ENCODE measurements around the gene LYL1.

GRCh38 chr19:13128583-13128982, 25.9 kb upstream of the LYL1 start:
- TF ChIP-seq POLR2A (IDR thresholded peaks at IDR 0.05): no peak
- TF ChIP-seq, protein P1, sequence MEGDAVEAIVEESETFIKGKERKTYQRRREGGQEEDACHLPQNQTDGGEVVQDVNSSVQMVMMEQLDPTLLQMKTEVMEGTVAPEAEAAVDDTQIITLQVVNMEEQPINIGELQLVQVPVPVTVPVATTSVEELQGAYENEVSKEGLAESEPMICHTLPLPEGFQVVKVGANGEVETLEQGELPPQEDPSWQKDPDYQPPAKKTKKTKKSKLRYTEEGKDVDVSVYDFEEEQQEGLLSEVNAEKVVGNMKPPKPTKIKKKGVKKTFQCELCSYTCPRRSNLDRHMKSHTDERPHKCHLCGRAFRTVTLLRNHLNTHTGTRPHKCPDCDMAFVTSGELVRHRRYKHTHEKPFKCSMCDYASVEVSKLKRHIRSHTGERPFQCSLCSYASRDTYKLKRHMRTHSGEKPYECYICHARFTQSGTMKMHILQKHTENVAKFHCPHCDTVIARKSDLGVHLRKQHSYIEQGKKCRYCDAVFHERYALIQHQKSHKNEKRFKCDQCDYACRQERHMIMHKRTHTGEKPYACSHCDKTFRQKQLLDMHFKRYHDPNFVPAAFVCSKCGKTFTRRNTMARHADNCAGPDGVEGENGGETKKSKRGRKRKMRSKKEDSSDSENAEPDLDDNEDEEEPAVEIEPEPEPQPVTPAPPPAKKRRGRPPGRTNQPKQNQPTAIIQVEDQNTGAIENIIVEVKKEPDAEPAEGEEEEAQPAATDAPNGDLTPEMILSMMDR (IDR thresholded peaks at IDR 0.05): no peak

All from thyroid gland (tissue), 4 donors.